NCI-H146 treated with DMSO at 0.1 percent for 48 hours (cell line): ENCODE measurements around the gene GLIS1.

ENCODE experiments used
- DNase-seq: peaks from one replicate; lab custom pipeline; 2025; ENCODE audit not compliant: unreplicated experiment; lab: John Stamatoyannopoulos, UW

GLIS1 gene

GRCh38 chr1:53512807-53513755 is 225.9 kb downstream of the GLIS1 start:
- DNase-seq, result no peak

GRCh38 chr1:53511933-53512806 is 226.8 kb downstream of the GLIS1 start:
- DNase-seq, result no peak

GRCh38 chr1:53511323-53511932 is 227.5 kb downstream of the GLIS1 start:
- no peak for DNase-seq

GRCh38 chr1:53510215-53510614 is 228.7 kb downstream of the GLIS1 start:
- DNase-seq, result no peak

GRCh38 chr1:53509775-53510174 is 229.2 kb downstream of the GLIS1 start:
- DNase-seq, result no peak

GRCh38 chr1:53508991-53509666 is 229.8 kb downstream of the GLIS1 start:
- no peak for DNase-seq

- no peak for DNase-seq
Observed at GRCh38 chr1:53508056-53508990, 230.6 kb downstream of the GLIS1 start.

GRCh38 chr1:53507116-53507820 is 231.7 kb downstream of the GLIS1 start:
- DNase-seq, result no peak

- no peak for DNase-seq
Observed at GRCh38 chr1:53506355-53507050, 232.5 kb downstream of the GLIS1 start.

- DNase-seq, result no peak
Observed at GRCh38 chr1:53505891-53506290, 233.1 kb downstream of the GLIS1 start.

GRCh38 chr1:53505401-53505800 is 233.6 kb downstream of the GLIS1 start:
- DNase-seq, result no peak

- DNase-seq, result no peak
Observed at GRCh38 chr1:53504901-53505300, 234.1 kb downstream of the GLIS1 start.

- no peak for DNase-seq
Observed at GRCh38 chr1:53503433-53504217, 235.3 kb downstream of the GLIS1 start.

GRCh38 chr1:53502641-53503432 is 236.1 kb downstream of the GLIS1 start:
- no peak for DNase-seq

- no peak for DNase-seq
Observed at GRCh38 chr1:53501065-53502005, 237.6 kb downstream of the GLIS1 start.
